MG63 (cell line): ENCODE measurements around the gene HLCS. TPM values are rescaled to one million over a fixed set of nuclear protein-coding genes. Genes with fewer than 3 reads are reported as not detected.

Source experiments
- DNase-seq: peaks from one replicate; pipeline ENCODE4 v3.0.0-alpha.2; 2020
- H3K27me3 ChIP-seq: fragments of 250-450 bp; sonication (Bioruptor Pico); 2 replicates; pipeline ENCODE4 v1.5.1; 2020; ENCODE audit warnings: mild to moderate bottlenecking, moderate library complexity
- H3K36me3 ChIP-seq: fragments of 250-450 bp; sonication (Bioruptor Pico); 2 replicates; pipeline ENCODE4 v1.5.1; 2020; ENCODE audit warnings: mild to moderate bottlenecking, moderate library complexity
- H3K4me3 ChIP-seq: fragments of 250-450 bp; sonication (Bioruptor Pico); 2 replicates; pipeline ENCODE4 v1.5.1; 2020; ENCODE audit warnings: mild to moderate bottlenecking, moderate library complexity
- H3K9me3 ChIP-seq: fragments of 250-450 bp; sonication (Bioruptor Pico); 2 replicates; pipeline ENCODE4 v1.5.1; 2020; ENCODE audit warnings: mild to moderate bottlenecking, moderate library complexity
- total RNA-seq: library from RNA; depleted of rRNA; stranded (reverse); fragments of >200 nt; shearing (Covaris generic); gene quantifications from 2 replicates; pipeline ENCODE4 v1.2.3, GENCODE V29; 2014; ENCODE audit warnings: low replicate concordance

Gene HLCS
- total RNA-seq, 1 experiment from 2014 or later: 5.2 TPM

DNA sequence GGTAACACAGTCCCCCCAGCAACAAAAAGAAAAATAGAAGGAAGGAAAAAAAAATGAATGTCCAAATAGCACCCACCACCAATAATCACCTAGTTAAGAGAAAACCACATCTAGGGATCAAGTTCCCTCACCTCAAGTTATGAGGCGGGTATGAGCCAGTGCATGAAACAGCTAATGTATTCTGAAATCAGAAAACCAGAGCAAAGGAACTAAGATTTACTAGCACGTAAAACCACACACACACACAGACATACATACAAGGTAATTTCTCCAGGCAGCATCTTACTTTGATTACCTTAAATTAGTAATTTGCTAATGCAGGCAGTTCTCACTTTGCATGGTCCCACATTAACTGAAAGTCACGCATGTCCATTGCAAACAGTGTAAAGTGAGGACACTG is 109.8 kb downstream of the HLCS start:
- no peak for DNase-seq
- no peaks in the 10 kb centered on the region for H3K27me3 ChIP-seq
- H3K9me3 ChIP-seq: no peaks in the 10 kb centered on the region
- H3K4me3 ChIP-seq: no peak overlapping the region
- peaks cover 3% of the 10 kb centered on the region for H3K36me3 ChIP-seq

DNA sequence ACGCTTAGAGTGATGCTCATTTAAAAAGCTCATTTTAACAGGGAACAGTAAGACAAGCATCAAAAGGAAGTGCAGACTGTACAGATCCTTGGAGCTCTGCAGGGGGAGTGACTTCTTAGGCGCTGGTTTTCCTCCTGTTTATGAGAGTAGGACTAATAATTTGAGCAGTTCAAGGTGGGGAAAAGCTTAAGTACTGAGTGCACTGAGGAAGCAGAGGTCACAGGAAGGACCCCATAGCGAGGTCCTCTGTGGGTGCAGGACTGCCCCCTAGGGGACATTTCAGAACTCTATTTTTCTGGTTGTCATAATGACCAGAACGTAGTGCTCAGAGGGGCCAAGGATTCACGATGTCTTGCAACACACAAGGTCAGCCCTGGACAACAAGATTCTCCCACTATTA is 112.1 kb downstream of the HLCS start:
- DNase-seq: no peak
- Histone ChIP-seq H3K4me3 (no peak overlapping the region), H3K36me3 (no peaks in the 10 kb centered on the region; the same call in 1 of the 2 replicates), H3K27me3 (no peaks in the 10 kb centered on the region), H3K9me3 (no peaks in the 10 kb centered on the region)

DNA sequence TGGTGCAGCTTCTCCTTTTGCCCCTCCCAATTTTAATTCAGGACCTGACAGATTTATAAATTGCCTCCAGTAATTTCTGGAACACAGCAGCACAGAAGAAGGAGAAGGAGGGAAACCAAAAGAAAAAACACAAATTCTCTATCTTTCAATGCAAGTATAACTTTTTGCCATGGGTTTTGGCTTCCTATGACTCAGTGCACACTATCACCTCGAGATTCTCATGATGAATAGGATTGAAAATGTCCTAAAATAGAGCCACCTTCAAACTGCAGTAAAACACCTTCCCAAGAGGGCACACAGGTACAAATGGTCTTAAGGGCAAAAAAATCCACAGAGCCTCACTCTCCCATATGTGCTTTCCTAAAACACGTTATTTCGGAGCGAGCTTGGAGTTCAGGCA is 113.6 kb downstream of the HLCS start:
- H3K27me3 ChIP-seq: no peaks in the 10 kb centered on the region

GRCh38 chr21:36852293-36852692 is 114.2 kb downstream of the HLCS start:
- Histone ChIP-seq H3K9me3 (no peaks in the 10 kb centered on the region), H3K36me3 (no peaks in the 10 kb centered on the region; the same call in 1 of the 2 replicates), H3K4me3 (no peak overlapping the region), H3K27me3 (no peaks in the 10 kb centered on the region)
- DNase-seq: no peak

More for the DNA sequence above, 113.6 kb downstream of the HLCS start:
- no peaks in the 10 kb centered on the region; the same call in 1 of the 2 replicates for H3K36me3 ChIP-seq
- H3K9me3 ChIP-seq: no peaks in the 10 kb centered on the region
- no peak for DNase-seq
- H3K4me3 ChIP-seq: no peak overlapping the region

DNA sequence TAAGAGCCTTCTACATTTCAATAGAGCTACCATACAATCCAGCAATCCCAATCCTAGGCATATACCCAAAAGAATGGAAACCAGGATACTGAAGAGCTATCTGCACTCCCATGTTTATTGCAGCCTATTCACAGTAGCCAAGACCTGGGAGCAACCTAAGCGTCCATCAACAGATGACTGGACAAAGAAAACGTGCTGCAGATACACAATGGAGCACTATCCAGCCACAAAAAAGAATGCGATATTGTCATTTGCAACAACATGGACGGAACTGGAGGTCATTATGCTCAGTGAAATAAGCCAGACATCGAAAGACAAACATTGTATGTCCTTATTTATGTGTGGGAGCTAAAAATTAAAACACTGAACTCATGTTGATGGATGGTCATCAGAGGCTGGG is 115.3 kb downstream of the HLCS start:
- Histone ChIP-seq H3K27me3 (no peaks in the 10 kb centered on the region), H3K4me3 (no peak overlapping the region), H3K36me3 (no peaks in the 10 kb centered on the region), H3K9me3 (no peaks in the 10 kb centered on the region)
- no peak for DNase-seq

DNA sequence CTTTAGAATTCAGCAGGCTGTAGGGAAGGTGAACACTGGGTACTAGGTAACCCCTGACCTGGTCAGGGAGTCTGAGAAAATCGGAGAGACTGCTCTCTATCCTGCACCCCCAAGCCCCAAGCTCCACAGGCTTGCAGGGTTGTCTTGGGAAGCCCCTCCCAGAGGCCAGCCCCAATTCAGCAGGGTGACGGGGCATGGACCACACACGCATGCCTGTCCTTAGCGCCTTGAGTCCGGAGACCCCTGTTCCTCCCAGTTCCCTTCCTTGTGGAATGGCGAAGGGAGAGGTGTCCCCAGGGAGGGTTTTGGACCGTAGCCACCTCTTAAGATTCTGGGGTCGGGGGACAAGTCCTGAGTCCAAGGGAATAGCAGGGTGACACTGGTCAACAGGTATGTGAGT is 116.1 kb downstream of the HLCS start:
- H3K4me3 ChIP-seq: no peak overlapping the region
- no peaks in the 10 kb centered on the region for H3K27me3 ChIP-seq
- DNase-seq: no peak
- H3K9me3 ChIP-seq: no peaks in the 10 kb centered on the region
- no peaks in the 10 kb centered on the region for H3K36me3 ChIP-seq

GRCh38 chr21:36849461-36850105 is 116.9 kb downstream of the HLCS start:
- H3K27me3 ChIP-seq: no peaks in the 10 kb centered on the region
- peak; percentile 45 for DNase-seq
- no peaks in the 10 kb centered on the region for H3K9me3 ChIP-seq
- no peak overlapping the region for H3K4me3 ChIP-seq
- no peaks in the 10 kb centered on the region for H3K36me3 ChIP-seq

- Histone ChIP-seq H3K36me3 (no peaks in the 10 kb centered on the region), H3K9me3 (no peaks in the 10 kb centered on the region), H3K27me3 (no peaks in the 10 kb centered on the region), H3K4me3 (no peak overlapping the region)
- no peak for DNase-seq
These were observed 117.7 kb downstream of the HLCS start for GRCh38 chr21:36848730-36849274.

DNA sequence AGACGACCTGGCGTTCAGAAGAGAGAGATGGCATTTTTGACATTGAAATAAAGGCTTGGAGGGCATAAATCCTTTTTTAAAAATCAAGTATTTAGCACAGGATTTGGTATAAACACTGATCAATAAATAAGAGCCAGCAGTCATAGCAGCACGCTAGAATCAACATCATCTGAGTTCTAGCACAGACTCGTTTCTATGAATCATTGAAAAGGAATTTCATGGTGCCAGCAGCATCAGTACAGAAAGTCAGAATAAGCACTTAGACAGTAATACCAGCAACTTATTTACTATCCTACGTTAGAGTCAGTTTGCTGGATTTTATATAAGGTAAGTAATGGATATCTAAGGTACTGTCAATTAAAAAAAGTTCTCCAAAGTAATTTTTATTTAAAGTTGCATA is 119.3 kb downstream of the HLCS start:
- no peak overlapping the region for H3K4me3 ChIP-seq
- DNase-seq: peak; percentile 12
- no peaks in the 10 kb centered on the region for H3K9me3 ChIP-seq
- H3K36me3 ChIP-seq: no peaks in the 10 kb centered on the region
- no peaks in the 10 kb centered on the region for H3K27me3 ChIP-seq

DNA sequence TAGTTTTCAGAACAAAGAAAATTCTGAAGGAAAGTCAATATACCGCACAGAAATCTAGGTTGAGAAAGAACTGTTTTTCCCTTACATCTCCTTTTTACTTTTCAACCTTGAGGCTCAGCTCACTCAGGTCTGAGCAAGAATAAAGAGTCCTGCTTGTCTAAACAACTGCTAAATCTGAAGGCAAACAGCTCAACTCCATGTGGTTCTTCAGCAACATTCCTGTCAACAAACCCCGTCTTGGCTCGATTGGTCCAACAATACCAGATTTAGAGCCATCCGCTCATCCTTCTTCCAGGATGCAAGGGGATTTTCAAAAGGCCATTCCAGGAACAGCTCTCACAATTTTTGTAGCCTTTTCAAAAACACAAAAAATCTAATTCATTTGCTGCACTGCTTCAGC is 119.8 kb downstream of the HLCS start:
- no peaks in the 10 kb centered on the region for H3K27me3 ChIP-seq
- no peak overlapping the region for H3K4me3 ChIP-seq
- DNase-seq: no peak
- no peaks in the 10 kb centered on the region for H3K36me3 ChIP-seq
- H3K9me3 ChIP-seq: no peaks in the 10 kb centered on the region

DNA sequence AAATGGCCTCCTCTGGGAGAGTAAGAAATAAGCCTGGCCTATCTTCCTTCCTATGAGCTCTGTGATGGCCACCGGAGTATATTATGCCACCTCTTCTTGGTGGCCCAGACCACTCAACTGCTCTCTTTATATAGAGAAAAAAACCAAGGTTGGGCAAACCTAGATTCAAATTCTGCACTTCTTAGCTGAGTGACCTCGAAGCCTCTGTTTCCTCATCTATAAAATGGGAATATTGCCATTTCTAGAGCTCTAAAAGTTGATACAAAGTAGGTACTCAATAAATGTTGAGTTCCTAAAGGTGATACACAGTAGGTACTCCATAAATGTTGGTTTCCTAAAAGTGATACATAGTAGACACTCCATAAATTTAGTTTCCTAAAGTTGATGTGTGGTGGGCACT is 120.7 kb downstream of the HLCS start:
- Histone ChIP-seq H3K27me3 (no peaks in the 10 kb centered on the region), H3K36me3 (no peaks in the 10 kb centered on the region), H3K9me3 (no peaks in the 10 kb centered on the region), H3K4me3 (no peak overlapping the region)
- DNase-seq: no peak

DNA sequence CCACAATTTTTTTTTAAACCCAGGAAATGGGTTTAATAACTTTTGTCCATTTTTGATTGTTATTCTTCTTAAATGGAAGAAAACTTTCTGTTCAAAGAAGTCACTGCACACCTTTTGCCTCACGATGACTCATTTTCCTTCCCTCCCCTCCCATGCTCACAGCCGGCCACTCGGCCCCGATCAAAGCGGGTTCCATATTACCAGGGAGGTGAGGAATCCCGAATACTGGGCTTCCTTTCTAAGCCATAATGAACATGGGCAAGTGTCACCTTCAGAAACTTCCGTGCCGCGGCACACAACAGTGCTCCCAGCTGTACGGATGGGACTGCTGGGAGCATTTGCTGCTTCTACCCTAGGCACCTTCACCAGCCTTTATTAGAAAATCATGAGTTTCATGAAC is 121.4 kb downstream of the HLCS start:
- Histone ChIP-seq H3K4me3 (no peak overlapping the region), H3K27me3 (no peaks in the 10 kb centered on the region), H3K9me3 (no peaks in the 10 kb centered on the region), H3K36me3 (no peaks in the 10 kb centered on the region)
- DNase-seq: no peak

DNA sequence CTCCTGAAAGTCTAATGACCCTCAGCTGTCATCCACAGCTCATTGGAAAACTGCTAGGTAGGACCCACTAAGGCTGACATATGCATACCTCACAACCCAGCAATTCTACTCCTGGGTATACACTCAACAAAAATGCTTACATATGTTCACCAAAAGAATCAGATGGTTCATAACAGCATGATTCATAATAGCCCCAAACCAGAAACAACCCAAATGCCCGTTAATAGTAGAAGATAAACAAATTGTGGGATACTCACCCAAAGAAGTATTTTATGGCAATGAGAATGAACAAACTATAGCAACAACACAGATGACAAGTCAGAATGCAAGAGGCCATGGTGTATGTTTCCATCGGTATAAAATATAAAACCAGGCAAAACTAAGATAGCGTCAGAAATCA is 124.6 kb downstream of the HLCS start:
- no peaks in the 10 kb centered on the region for H3K9me3 ChIP-seq
- no peaks in the 10 kb centered on the region for H3K27me3 ChIP-seq
- H3K4me3 ChIP-seq: no peak overlapping the region
- H3K36me3 ChIP-seq: no peaks in the 10 kb centered on the region
- no peak for DNase-seq

GRCh38 chr21:36839735-36840134 is 126.7 kb downstream of the HLCS start:
- no peaks in the 10 kb centered on the region for H3K9me3 ChIP-seq
- DNase-seq: no peak
- H3K36me3 ChIP-seq: no peaks in the 10 kb centered on the region
- H3K4me3 ChIP-seq: no peak overlapping the region
- no peaks in the 10 kb centered on the region for H3K27me3 ChIP-seq

DNA sequence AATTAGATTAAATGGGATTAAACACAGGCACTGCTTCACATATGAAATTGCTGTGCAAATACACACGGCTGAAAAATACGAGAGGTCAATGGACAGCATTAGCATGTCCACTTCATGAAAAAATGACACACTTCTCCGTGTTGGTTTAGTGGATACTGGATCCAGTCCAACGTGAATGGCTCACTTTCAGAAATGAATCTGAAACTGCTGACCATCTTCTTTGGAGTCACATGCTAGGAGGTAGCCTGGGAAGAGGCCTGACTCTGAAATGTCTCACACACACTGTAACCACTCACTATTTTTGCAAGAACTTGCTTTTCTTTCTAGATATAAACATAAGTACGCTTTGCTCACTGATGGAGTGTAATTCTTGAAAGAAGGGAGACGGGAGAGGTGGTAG is 127.3 kb downstream of the HLCS start:
- Histone ChIP-seq H3K9me3 (no peaks in the 10 kb centered on the region), H3K36me3 (no peaks in the 10 kb centered on the region), H3K4me3 (no peak overlapping the region), H3K27me3 (no peaks in the 10 kb centered on the region)
- DNase-seq: no peak

- Histone ChIP-seq H3K27me3 (no peaks in the 10 kb centered on the region), H3K4me3 (no peak overlapping the region), H3K36me3 (no peaks in the 10 kb centered on the region), H3K9me3 (no peaks in the 10 kb centered on the region)
- peak; percentile 19 for DNase-seq
These were observed 131.1 kb downstream of the HLCS start for GRCh38 chr21:36835383-36835795.

GRCh38 chr21:36834192-36834591 is 132.3 kb downstream of the HLCS start:
- no peak overlapping the region for H3K4me3 ChIP-seq
- no peaks in the 10 kb centered on the region for H3K36me3 ChIP-seq
- DNase-seq: no peak
- H3K27me3 ChIP-seq: no peaks in the 10 kb centered on the region
- no peaks in the 10 kb centered on the region for H3K9me3 ChIP-seq

- Histone ChIP-seq H3K4me3 (no peak overlapping the region), H3K9me3 (no peaks in the 10 kb centered on the region), H3K36me3 (no peaks in the 10 kb centered on the region), H3K27me3 (no peaks in the 10 kb centered on the region)
- no peak for DNase-seq
These were observed 136.4 kb downstream of the HLCS start for GRCh38 chr21:36830100-36830499.
